Measurements from ENCODE around the gene KLK7. TPM values are rescaled to one million over a fixed set of nuclear protein-coding genes. Genes with fewer than 3 reads are reported as not detected.

Gene KLK7
- total and polyA plus RNA-seq, 2 of the 4 experiments (the other 2 are of a cell fraction) = not detected

DNA sequence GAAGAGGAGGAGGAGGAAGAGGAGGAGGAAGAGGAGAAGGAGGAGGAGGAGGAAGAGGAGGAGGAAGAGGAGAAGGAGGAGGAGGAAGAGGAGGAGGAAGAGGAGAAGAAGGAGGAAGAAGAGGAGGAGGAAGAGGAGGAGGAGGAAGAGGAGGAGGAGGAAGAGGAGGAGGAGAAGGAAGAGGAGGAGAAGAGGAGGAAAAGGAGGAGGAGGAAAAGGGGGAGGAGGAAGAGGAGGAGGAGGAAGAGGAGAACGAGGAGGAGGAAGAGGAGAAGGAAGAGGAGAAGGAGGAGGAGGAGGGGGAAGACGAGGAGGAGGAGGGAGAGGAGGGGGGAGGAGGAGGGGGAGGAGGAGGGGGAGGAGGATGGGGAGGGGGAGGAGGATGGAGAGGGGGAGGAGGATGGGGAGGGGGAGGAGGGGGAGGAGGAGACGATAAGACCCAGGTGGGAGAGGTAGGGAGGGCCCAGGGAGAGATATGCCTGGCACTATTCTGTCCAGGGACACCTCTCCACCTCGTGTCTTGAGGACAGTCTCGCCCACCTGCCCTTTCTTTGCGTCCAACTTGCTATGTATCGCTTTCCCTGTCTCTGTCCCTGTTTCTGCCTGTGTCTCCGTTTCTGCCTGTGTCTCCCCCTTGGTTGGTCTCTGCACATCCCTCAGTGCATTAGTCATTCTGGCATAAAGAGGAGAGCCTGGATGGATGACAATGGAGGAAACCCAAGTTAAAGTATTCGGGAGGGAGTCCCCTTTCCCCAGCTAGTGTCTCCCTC, 23.8 kb downstream of the KLK7 start:
- dilution Hi-C loops (cut with HindIII; ENCODE audit: low sequenced_read_pairs, unreplicated experiment) = no loop called here

More for the DNA sequence above, 23.8 kb downstream of the KLK7 start:
- Histone ChIP-seq H3K56ac (ENCODE audit: extremely low read depth, insufficient read depth, low read length) (no peak overlapping the region), H3K4me2 (ENCODE audit: low read depth, low read length) (no peak overlapping the region), H3K36me3 (ENCODE audit: control insufficient read depth, insufficient read depth, low read length) (no peaks in the 10 kb centered on the region), H3K27ac (ENCODE audit: insufficient read depth, low read length) (no peak overlapping the region), H2BK20ac (ENCODE audit: low read depth, low read length) (no peak overlapping the region), H2BK5ac (ENCODE audit: low read depth, low read length, poor library complexity, severe bottlenecking) (no peak overlapping the region), H3K9me3 (ENCODE audit: control insufficient read depth, insufficient read depth, low read length) (peaks cover 16% of the 10 kb centered on the region; the same call in 1 of the 2 replicates), H2BK120ac (ENCODE audit: low read depth, low read length) (no peak overlapping the region), H3K4me1 (ENCODE audit: control insufficient read depth, insufficient read depth, low read length) (no peaks in the 10 kb centered on the region), H2AFZ (replicated peaks; ENCODE audit: low read length, poor library complexity) (no peak overlapping the region), H3K23ac (ENCODE audit: low read depth, low read length) (no peak overlapping the region), H2BK15ac (ENCODE audit: low read depth, low read length) (no peak overlapping the region), H3K4me3 (ENCODE audit: insufficient read depth, low read depth, low read length) (no peak overlapping the region), H3K9me1 (ENCODE audit: insufficient read depth, low read length) (no peaks in the 10 kb centered on the region), H2AK9ac (replicated peaks; ENCODE audit: low read depth, low read length, poor library complexity) (no peak overlapping the region), H3K14ac (replicated peaks; ENCODE audit: low read depth, low read length) (no peak overlapping the region), H4K20me1 (ENCODE audit: insufficient read depth, low read length) (no peaks in the 10 kb centered on the region), H3K4ac (ENCODE audit: low read depth, low read length) (no peak overlapping the region), H2AK5ac (ENCODE audit: low read depth, low read length) (no peak overlapping the region), H3K79me1 (ENCODE audit: low read depth in 1 of 2, low read length in 2 of 2) (no peaks in the 10 kb centered on the region), H3K27me3 (ENCODE audit: control insufficient read depth, insufficient read depth, low read length) (no peaks in the 10 kb centered on the region), H3K9ac (ENCODE audit: low read depth, low read length) (no peak overlapping the region), H3K18ac (ENCODE audit: low read depth, low read length) (no peak overlapping the region), H4K8ac (ENCODE audit: low read depth in 2 of 2, low read length in 2 of 2) (no peak overlapping the region), H4K5ac (ENCODE audit: low read depth, low read length) (no peak overlapping the region), H4K91ac (ENCODE audit: insufficient read depth, low read depth, low read length) (no peak overlapping the region)
- intact Hi-C loops (cut with micrococcal nuclease) (no loop called here), in situ Hi-C loops (cut with MboI; ENCODE audit: low sequenced_read_pairs) (no loop called here)
- DNase-seq (no peak), ATAC-seq (ENCODE audit: low read depth) (no peak)
- CTCF ChIA-PET = no interaction called here
- no peak for TF ChIP-seq MAZ (IDR thresholded peaks at IDR 0.05; ENCODE audit: borderline replicate concordance, low read depth, low read length)
- no peak for TF ChIP-seq CHD1 (IDR thresholded peaks at IDR 0.05; ENCODE audit: low read depth, low read length)
- TF ChIP-seq BHLHE40 (IDR thresholded peaks at IDR 0.05; ENCODE audit: low read depth, low read length) = no peak
- TF ChIP-seq, protein P1, sequence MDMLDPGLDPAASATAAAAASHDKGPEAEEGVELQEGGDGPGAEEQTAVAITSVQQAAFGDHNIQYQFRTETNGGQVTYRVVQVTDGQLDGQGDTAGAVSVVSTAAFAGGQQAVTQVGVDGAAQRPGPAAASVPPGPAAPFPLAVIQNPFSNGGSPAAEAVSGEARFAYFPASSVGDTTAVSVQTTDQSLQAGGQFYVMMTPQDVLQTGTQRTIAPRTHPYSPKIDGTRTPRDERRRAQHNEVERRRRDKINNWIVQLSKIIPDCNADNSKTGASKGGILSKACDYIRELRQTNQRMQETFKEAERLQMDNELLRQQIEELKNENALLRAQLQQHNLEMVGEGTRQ (IDR thresholded peaks at IDR 0.05; ENCODE audit: low read depth, low read length) = no peak
- no peak for TF ChIP-seq POLR2A (IDR thresholded peaks at IDR 0.05; ENCODE audit: low read depth, low read length)
- no peak for TF ChIP-seq MXI1 (IDR thresholded peaks at IDR 0.05; ENCODE audit: borderline replicate concordance, low read depth, low read length)
- TF ChIP-seq NFE2L2 (IDR thresholded peaks at IDR 0.05; ENCODE audit: low read depth, low read length) = no peak
- TF ChIP-seq RFX5 (IDR thresholded peaks at IDR 0.05; ENCODE audit: low read depth, low read length) = no peak
- TF ChIP-seq CTCF (conservative IDR thresholded peaks at IDR 0.05; ENCODE audit: low read depth, low read length) = no peak
- TF ChIP-seq MAFK (IDR thresholded peaks at IDR 0.05; ENCODE audit: low read depth, low read length) = no peak
- no peak for TF ChIP-seq RCOR1 (IDR thresholded peaks at IDR 0.05; ENCODE audit: insufficient replicate concordance, low read length)
- TF ChIP-seq FOS (IDR thresholded peaks at IDR 0.05; ENCODE audit: low read depth, low read length) = no peak
- no peak for TF ChIP-seq ELK1 (IDR thresholded peaks at IDR 0.05; ENCODE audit: borderline replicate concordance, low read depth, low read length)
- 40% methylated on average over 4 of the region's 9 CpGs; no CpG with 5 or more reads in 1 of the 2 experiments for WGBS, 2 experiments (ENCODE audit: extremely low coverage in 2 of 2, insufficient read length in 1 of 2)
- POLR2A ChIA-PET (ENCODE audit: unreplicated experiment) = no interaction called here
- BruUV-seq (replicated peaks) = no TSS peak
